GM12878 (cell line): ENCODE results near the gene AGBL1. TPM values are rescaled to one million over a fixed set of nuclear protein-coding genes. Genes with fewer than 3 reads are reported as not detected.

Experiments used
- ATAC-seq: fragments of 200-7000 bp; cut with Tn5 transposase; 3 replicates; pipeline ENCODE4 v1.9.1; 2020; ENCODE audit warnings: mild to moderate bottlenecking, moderate library complexity
- BruUV-seq: library from RNA; stranded (reverse); fragments of 400-500 nt; replicated peaks from 2 replicates; lab custom pipeline; 2021; lab: Mats Ljungman, UMichigan
- CTCF ChIA-PET: fragments of 300-600 bp; sonication (Branson Sonifier 250); formaldehyde crosslinking; extraction: SDS; loops from one replicate; lab custom pipeline; 2021; ENCODE audit warnings: inconsistent platforms; lab: Yijun Ruan, JAX
- POLR2A ChIA-PET: fragments of 350-600 bp; formaldehyde crosslinking; extraction: SDS; loops from one replicate; lab custom pipeline; 2021; ENCODE audit warnings: inconsistent platforms; lab: Charles Lee
- RAD21 ChIA-PET: fragments of 300-600 bp; sonication (Branson Sonifier 250); formaldehyde crosslinking; loops from one replicate; lab custom pipeline; 2023; ENCODE audit warnings: antibody characterized with exemption; ENCODE audit not compliant: unreplicated experiment; lab: Charles Lee
- SMC1A ChIA-PET: fragments of 300-600 bp; sonication (Branson Sonifier 250); formaldehyde crosslinking; loops from one replicate; lab custom pipeline; 2023; ENCODE audit not compliant: unreplicated experiment, uncharacterized antibody; lab: Charles Lee
- DNase-seq: peaks from one replicate; pipeline ENCODE4 v3.0.0-alpha.2; 2011; ENCODE audit warnings: low read depth, low spot score
- FAIRE-seq: peaks from 3 replicates; lab custom pipeline; 2011; peaks lifted over from hg19 to GRCh38; lab: Jason Lieb, UNC
- H2AFZ ChIP-seq: 2 replicates; pipeline ENCODE4 v1.6.0; 2011; ENCODE audit warnings: low read depth, low read length, control low read depth; ENCODE audit not compliant: control insufficient read depth
- H3K27ac ChIP-seq: 2 replicates; pipeline ENCODE4 v1.5.1; 2011; ENCODE audit warnings: control low read depth; ENCODE audit not compliant: control insufficient read depth, insufficient read depth
- H3K27me3 ChIP-seq, 2 experiments: replicated peaks in 1 of 2; 2 replicates each; pipeline versions ENCODE4 v1.6.0 to v1.6.1; 2011; ENCODE audit warnings: low read length in 1 of 2; ENCODE audit not compliant: control insufficient read depth in 2 of 2, insufficient read depth in 2 of 2
- H3K36me3 ChIP-seq, 2 experiments: 2 replicates each; pipeline ENCODE4 v1.5.1; 2011; ENCODE audit warnings: low read length in 1 of 2; ENCODE audit not compliant: control insufficient read depth in 2 of 2, insufficient read depth in 2 of 2
- H3K4me1 ChIP-seq: 2 replicates; pipeline ENCODE4 v1.6.1; 2011; ENCODE audit warnings: mild to moderate bottlenecking, low read length, moderate library complexity, mixed read lengths; ENCODE audit not compliant: control insufficient read depth, insufficient read depth
- H3K4me2 ChIP-seq: 2 replicates; pipeline ENCODE4 v1.6.0; 2011; ENCODE audit warnings: control low read depth; ENCODE audit not compliant: control insufficient read depth, insufficient read depth
- H3K4me3 ChIP-seq: fragments of 200-600 bp; sonication (generic); 2 replicates; pipeline ENCODE4 v1.5.1; 2016
- H3K79me2 ChIP-seq: 2 replicates; pipeline ENCODE4 v1.6.0; 2011; ENCODE audit warnings: low read length; ENCODE audit not compliant: control insufficient read depth, insufficient read depth
- H3K9ac ChIP-seq: 2 replicates; pipeline ENCODE4 v1.8.0; 2011; ENCODE audit warnings: low read length, control low read depth, mixed read lengths; ENCODE audit not compliant: control insufficient read depth, insufficient read depth
- H3K9me3 ChIP-seq: replicated peaks from 3 replicates; pipeline ENCODE4 v1.5.1; 2011; ENCODE audit warnings: mild to moderate bottlenecking, low read length; ENCODE audit not compliant: control insufficient read depth, insufficient read depth
- H4K20me1 ChIP-seq: 2 replicates; pipeline ENCODE4 v1.6.0; 2011; ENCODE audit not compliant: control insufficient read depth, insufficient read depth
- BMI1 ChIP-seq: fragments of 450-650 bp; IDR thresholded peaks from 2 replicates; pipeline ENCODE4 v1.6.1; 2016; ENCODE audit warnings: mild to moderate bottlenecking, moderate library complexity, borderline replicate concordance
- BRCA1 ChIP-seq: IDR thresholded peaks from 2 replicates; pipeline ENCODE4 v1.6.1; 2011; ENCODE audit warnings: low read depth, low read length, improper control_type of control experiment
- CEBPB ChIP-seq, 2 experiments: fragments of 150-350 bp in 1 of 2; IDR thresholded peaks; 2 replicates each; pipeline ENCODE4 v1.6.1; 2012 to 2014; ENCODE audit warnings: low read depth in 2 of 2, low read length in 2 of 2, borderline replicate concordance in 1 of 2, inconsistent platforms in 1 of 2
- FOS ChIP-seq: IDR thresholded peaks from 3 replicates; pipeline ENCODE4 v1.6.1; 2011; ENCODE audit warnings: borderline replicate concordance; ENCODE audit not compliant: insufficient read length; ENCODE audit errors: extremely low read depth
- GATAD2B ChIP-seq: fragments of 450-650 bp; conservative IDR thresholded peaks from 2 replicates; pipeline ENCODE4 v1.6.1; 2017; ENCODE audit warnings: low read depth, mild to moderate bottlenecking, moderate library complexity
- HCFC1 ChIP-seq: fragments of 150-350 bp; IDR thresholded peaks from 2 replicates; pipeline ENCODE4 v1.6.1; 2014; ENCODE audit warnings: low read length
- MEF2A ChIP-seq: IDR thresholded peaks from 2 replicates; pipeline ENCODE4 v1.6.1; 2011; ENCODE audit warnings: low read depth, mild to moderate bottlenecking, low read length, moderate library complexity; ENCODE audit not compliant: insufficient read depth
- MTA2 ChIP-seq: fragments of 450-650 bp; IDR thresholded peaks from 2 replicates; pipeline ENCODE4 v1.6.1; 2016; ENCODE audit warnings: low read depth, mild to moderate bottlenecking, moderate library complexity
- PAX8 ChIP-seq: fragments of 450-650 bp; IDR thresholded peaks from 2 replicates; pipeline ENCODE4 v1.6.1; 2017; ENCODE audit warnings: mild to moderate bottlenecking, moderate library complexity
- PML ChIP-seq: IDR thresholded peaks from 2 replicates; pipeline ENCODE4 v1.6.1; 2012; ENCODE audit warnings: low read length, inconsistent platforms
- RBBP5 ChIP-seq: fragments of 200-600 bp; sonication (generic); conservative IDR thresholded peaks from 2 replicates; pipeline ENCODE4 v1.6.1; 2016
- REST ChIP-seq: IDR thresholded peaks from 2 replicates; pipeline ENCODE4 v1.6.1; 2012; ENCODE audit warnings: mild to moderate bottlenecking, low read depth, low read length
- RFX5 ChIP-seq: IDR thresholded peaks from 2 replicates; pipeline ENCODE4 v1.6.1; 2011; ENCODE audit warnings: low read depth, low read length, improper control_type of control experiment
- TCF3 ChIP-seq: IDR thresholded peaks from 2 replicates; pipeline ENCODE4 v1.6.1; 2012; ENCODE audit warnings: low read depth, mild to moderate bottlenecking, low read length, borderline replicate concordance; ENCODE audit not compliant: insufficient read depth
- YBX1 ChIP-seq: fragments of 450-650 bp; IDR thresholded peaks from 2 replicates; pipeline ENCODE4 v1.6.1; 2016; ENCODE audit warnings: antibody characterized with exemption
- ZBED1 ChIP-seq: IDR thresholded peaks from 2 replicates; pipeline ENCODE4 v1.6.1; 2016; ENCODE audit warnings: borderline replicate concordance
- WGBS: methylation state at CpG from one replicate; pipeline ENCODE4 v1.1.6; 2016; ENCODE audit warnings: low lambda C conversion rate; ENCODE audit not compliant: insufficient replicate concordance, insufficient coverage; ENCODE audit errors: missing lambda C conversion rate; 5-methylcytosine and 5-hydroxymethylcytosine counted together
- in situ Hi-C: fragments of 300-500 bp; cut with MboI; formaldehyde crosslinking; loops from 9 replicates; pipeline ENCODE4 v1.14.3; 2018; ENCODE audit warnings: mixed read lengths
- intact Hi-C: fragments of 100-400 bp; cut with micrococcal nuclease; formaldehyde crosslinking; loops from one replicate; pipeline ENCODE4 v1.14.2; 2022; ENCODE audit not compliant: unreplicated experiment
- polyA plus RNA-seq, 11 experiments: library from polyadenylated mRNA; depleted of rRNA in 4 of 11; unstranded in 6 of 11; stranded (reverse) in 5 of 11; fragments of >200 nt; fragmentation: Nextera tagmentation in 4 of 11; fragmentation: Illumina TruSeq in 1 of 11; extraction: Ambion mirVana in 4 of 11; extraction: Trizol in 1 of 11; gene quantifications; 1 replicate in 1 of 11; 2 replicates in 10 of 11; pipeline versions ENCODE4 v1.2.1 to v1.2.3, GENCODE V29; 2011 to 2016; ENCODE audit warnings: inconsistent platforms in 2 of 11, missing spikeins in 2 of 11, low read depth in 1 of 11
- total RNA-seq, 4 experiments: library from RNA; depleted of rRNA in 3 of 4; stranded (reverse); fragments of >200 nt in 3 of 4; fragmentation: Illumina TruSeq in 1 of 4; extraction: Trizol in 1 of 4; gene quantifications; 2 replicates each; pipeline versions ENCODE4 v1.2.1 to v1.2.3, GENCODE V29; 2013 to 2021

Gene AGBL1
- total and polyA plus RNA-seq, 10 of the 15 experiments (the other 5 are each of a cell fraction or from before 2014, with no cell fraction given): not detected

- BruUV-seq: no TSS peak
- WGBS: 4% methylated on average over 2 of the region's 2 CpGs
- no peak overlapping the region for H3K27ac ChIP-seq
- no peaks in the 10 kb centered on the region for H4K20me1 ChIP-seq
- ChIA-PET RAD21 (no interaction called here), SMC1A (no interaction called here), CTCF (no interaction called here), POLR2A (no interaction called here)
- no peaks in the 10 kb centered on the region for H3K9me3 ChIP-seq
- H3K27me3 ChIP-seq: no peaks in the 10 kb centered on the region
- no peak overlapping the region for H3K4me2 ChIP-seq
- no peak overlapping the region for H2AFZ ChIP-seq
- no peak overlapping the region for H3K9ac ChIP-seq
- no peaks in the 10 kb centered on the region for H3K79me2 ChIP-seq
- intact Hi-C loops: no loop called here
- no peak for TF ChIP-seq REST
- TF ChIP-seq CEBPB (IDR thresholded peaks at IDR 0.05; ENCODE audit: borderline replicate concordance in 1 of 2, low read depth in 2 of 2, low read length in 2 of 2): no peak
- TF ChIP-seq MEF2A: no peak
- no peak for TF ChIP-seq BMI1
- TF ChIP-seq RFX5: no peak
- TF ChIP-seq RBBP5: no peak
- no peak for TF ChIP-seq FOS
- no peak for TF ChIP-seq PAX8
- no peak for TF ChIP-seq MTA2
- no peak for TF ChIP-seq HCFC1
- TF ChIP-seq GATAD2B: no peak
- TF ChIP-seq ZBED1: no peak
- TF ChIP-seq PML: no peak
- no peak for TF ChIP-seq TCF3
- no peak for TF ChIP-seq BRCA1
- no peak for TF ChIP-seq YBX1
- no peak overlapping the region for H3K4me3 ChIP-seq
- no peaks in the 10 kb centered on the region for H3K36me3 ChIP-seq
- no peaks in the 10 kb centered on the region for H3K4me1 ChIP-seq
- no peak for ATAC-seq
- in situ Hi-C loops: no loop called here
- no peak for DNase-seq
- no peak for FAIRE-seq
Measured at GRCh38 chr15:87021751-87022150, 942.1 kb downstream of the AGBL1 start.
